CD4-positive, alpha-beta T cell treated with Interleukin-2 at 100 ng/mL for 4 hours (primary cell): ENCODE data around the gene OXLD1.

Experiments used
- DNase-seq: peaks from one replicate; pipeline ENCODE4 v3.0.0-alpha.2; 2020; ENCODE audit warnings: low spot score

Gene OXLD1

GRCh38 chr17:81682565-81683207 is 16.3 kb upstream of the OXLD1 start:
- no peak for DNase-seq

GRCh38 chr17:81681672-81682071 is 15.3 kb upstream of the OXLD1 start:
- no peak for DNase-seq

- DNase-seq, result no peak
These were observed 13.7 kb upstream of the OXLD1 start for GRCh38 chr17:81680150-81680549.

GRCh38 chr17:81676906-81677305 is 10.5 kb upstream of the OXLD1 start:
- DNase-seq, result no peak

DNA sequence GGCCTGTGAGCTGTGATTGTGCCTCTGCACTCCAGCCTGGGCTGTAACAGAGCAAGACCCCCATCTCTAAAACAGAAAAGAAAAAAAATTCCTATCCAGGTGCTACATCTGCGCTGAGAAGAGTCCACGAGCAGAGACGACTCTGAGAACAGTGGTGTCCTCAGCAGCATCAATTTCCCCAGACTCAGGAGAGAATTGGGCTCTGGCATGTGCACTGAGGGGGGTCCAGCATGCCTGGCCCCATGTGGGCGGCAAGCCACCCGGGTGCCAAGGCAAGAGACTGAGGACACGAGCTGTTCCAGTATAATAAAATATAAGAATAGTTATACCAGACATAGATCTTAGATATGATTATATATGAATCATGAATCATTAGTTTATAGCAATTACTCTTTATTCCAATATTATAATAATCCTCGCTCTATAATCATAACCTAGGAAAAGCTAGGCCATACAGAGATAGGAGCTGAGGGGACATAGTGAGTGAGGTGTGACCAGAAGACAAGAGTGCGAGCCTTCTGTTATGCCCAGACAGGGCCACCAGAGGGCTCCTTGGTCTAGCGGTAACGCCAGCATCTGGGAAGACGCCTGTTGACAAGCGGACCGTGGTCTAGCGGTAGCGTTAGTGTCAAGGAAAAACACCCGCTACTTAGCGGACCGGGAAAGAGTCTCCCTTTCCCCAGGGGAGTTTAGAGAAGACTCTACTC is 9.3 kb upstream of the OXLD1 start:
- peak; percentile 43 for DNase-seq

DNA sequence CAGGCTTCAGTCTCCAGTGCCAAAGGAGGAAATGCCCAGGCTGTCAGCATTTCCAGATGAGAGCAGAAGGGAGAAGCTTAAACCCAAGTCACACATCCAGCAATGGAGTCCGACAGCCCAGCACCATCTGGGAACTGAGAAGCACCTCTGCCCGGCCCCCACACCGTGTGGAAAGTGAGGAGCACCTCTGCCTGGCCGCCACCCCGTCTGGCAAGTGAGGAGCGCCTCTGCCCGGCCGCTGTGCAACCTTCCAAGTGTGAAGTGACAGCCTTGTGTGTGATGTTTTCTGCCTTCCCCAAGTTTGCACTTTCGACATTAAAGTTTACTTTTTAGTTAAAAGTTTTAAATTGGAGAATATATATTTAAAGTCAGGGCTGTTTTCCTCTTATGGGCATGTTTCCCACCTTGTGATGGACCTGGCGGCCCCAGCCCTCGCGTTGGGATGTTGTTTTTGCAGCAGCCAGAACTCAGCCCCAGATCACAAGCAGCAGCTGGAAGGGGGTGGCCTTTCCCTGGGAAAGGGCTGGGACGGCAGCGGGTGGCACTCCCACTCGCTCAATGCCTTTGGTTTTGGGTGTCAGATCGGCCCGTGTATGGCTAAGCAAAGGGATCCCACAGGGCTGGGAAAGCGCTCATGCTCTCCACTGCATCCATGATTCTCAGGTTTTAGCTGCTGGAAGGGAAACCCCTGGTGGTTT is 7.3 kb upstream of the OXLD1 start:
- DNase-seq, result no peak

GRCh38 chr17:81672954-81673353 is 6.5 kb upstream of the OXLD1 start:
- no peak for DNase-seq

- DNase-seq, result no peak
These were observed 6.1 kb upstream of the OXLD1 start for GRCh38 chr17:81672504-81672903.

- no peak for DNase-seq
These were observed 1.3 kb upstream of the OXLD1 start for GRCh38 chr17:81667754-81668153.

DNA sequence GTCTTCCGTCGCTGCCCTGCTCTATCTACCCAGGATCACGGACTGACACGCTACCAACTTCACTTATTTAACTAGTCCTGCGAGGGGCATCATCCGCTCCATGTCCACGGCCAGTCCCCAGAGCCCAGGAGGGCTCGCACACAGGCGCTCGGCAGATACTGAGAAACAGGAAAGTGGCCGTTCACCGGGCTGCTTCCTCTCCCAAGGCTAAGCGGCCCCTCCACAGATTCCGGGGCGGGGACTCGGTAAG is 388 bp downstream of the OXLD1 start:
- DNase-seq, result no peak

DNA sequence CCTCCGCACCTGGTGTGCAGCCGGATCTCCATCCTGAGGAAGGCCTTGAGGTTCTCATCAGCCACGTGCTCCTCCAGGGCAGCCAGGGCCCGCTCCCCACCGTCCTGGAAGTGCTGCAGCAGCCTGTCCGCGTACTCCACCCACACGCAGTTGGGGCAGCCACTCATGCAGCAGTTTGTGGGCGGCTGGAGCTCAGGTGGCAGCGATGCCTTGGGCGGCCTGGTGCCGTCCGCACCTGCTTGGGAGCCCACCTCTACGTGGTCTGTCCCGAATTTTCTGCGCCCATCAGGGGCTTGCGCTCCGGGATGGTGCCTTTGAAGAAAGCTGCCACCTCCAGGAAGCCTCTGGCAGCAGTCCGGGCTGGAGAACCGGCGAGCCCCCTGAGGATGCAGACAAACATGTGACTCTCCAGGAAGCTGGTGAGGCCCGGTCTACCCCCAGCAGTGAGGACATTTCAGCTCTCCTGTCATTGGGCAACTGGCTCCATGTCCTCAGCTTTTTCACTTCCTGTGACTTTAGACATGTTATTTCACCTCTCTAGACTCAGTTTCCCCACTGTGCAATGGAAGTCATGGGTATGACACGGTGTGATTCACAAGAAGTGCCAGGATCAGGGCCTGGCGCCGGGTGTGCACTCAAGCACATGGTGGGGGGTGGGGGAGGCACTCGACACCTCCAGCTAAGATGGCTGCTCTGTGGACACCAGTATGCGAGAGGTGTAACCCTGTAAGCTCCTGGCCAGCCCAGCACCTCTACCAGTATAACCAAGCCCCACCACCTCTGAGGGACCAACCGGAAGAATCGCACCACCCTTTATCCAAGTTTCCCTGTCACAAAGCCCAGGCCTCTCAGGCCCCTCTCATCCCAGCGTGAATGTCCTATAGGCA is 957 bp downstream of the OXLD1 start:
- DNase-seq, result peak; percentile 19

- no peak for DNase-seq
These were observed 2.3 kb downstream of the OXLD1 start for GRCh38 chr17:81664051-81664470.

DNA sequence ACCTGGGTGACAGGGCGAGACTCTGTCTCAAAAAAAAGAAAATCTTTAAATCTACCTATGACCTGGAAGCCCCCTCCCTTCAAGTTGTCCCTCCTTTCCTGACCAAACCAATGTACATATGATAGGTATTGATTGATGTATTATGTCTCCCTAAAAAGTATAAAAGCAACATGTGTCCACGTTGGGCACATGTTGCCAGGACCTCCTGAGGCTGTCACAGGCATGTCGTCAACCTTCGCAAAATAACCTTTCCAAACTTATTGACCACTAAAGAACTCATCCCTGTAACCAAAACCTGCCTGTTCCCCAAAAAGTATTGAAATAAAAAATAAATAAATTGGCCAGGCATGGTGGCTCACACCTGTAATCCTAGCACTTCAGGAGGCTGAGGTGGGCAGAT is 4.4 kb downstream of the OXLD1 start:
- DNase-seq, result no peak

DNA sequence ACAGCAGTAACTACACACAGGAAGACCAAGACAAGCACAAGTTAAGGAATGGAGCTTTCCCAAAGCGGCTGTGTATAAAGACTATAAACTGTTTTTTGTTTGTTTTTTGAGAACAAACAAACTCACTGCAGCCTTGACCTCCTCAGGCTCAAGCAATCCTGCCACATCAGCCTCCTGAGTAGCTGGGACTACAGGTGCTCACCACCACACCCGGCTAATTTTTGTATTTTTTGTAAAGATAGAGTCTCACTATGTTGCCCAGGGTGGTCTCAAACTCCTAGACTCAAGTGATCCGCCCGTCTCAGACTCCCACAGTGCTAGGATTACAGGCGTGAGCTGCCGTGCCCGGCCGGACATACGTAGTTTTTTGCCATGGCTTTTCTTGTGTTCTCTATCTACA is 6.0 kb downstream of the OXLD1 start:
- no peak for DNase-seq

- no peak for DNase-seq
These were observed 7.4 kb downstream of the OXLD1 start for GRCh38 chr17:81659038-81659437.

DNA sequence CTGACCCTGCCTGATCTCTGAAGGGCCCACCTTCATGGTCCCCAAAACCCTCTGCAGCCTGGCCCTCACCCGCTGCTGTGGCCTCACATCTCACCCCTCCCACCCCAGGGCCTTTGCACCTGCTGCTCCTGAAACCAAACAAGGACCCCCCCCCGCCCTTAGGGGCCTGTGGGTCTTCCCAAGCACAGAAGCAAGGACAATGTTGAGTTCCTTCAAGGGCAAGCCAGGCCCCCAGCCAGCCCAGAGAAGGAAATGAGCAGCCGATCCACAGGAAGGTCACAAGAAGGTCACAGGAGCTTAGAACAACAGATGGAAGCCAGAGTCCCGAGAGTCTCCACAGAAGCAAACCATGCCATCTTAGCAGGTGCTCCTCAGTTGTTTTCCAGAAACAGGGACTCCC is 9.6 kb downstream of the OXLD1 start:
- no peak for DNase-seq

DNA sequence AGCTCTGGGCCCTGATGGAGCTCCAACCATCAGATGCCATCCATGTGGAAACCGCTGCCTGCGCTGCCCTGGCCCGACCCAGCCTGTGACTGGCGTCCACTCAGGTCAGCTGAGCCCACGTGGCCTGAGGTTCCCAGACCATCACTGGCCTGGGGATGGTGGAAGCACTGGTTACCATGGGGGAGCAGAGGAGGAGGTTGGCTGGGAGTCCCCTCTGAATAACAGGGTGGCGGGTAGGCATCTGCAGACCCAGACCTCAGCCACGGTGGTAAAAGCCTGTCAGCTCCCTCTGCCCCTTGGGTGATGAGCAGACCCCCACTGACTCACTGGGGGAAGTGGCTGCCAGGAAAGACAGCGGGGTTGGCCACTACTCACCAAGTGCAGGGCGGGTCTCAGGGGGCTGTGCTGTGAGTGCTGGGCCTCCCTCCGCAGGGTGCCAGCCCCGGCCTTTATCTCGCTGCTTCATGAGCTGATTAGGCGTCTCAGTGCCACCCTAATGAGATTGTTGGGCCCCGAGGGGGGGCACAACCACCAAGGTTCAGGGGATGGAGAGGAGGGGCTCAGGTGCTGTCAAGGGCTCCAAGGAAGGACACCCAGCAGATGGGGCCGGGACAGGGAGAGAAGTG is 10.2 kb downstream of the OXLD1 start, which contains the start of gene PDE6G:
TSS of gene PDE6G (minus strand) at position 425 of the 626 bp plus-strand sequence. CDS start 3,237 bp downstream, outside the sequence.
- DNase-seq, result no peak

DNA sequence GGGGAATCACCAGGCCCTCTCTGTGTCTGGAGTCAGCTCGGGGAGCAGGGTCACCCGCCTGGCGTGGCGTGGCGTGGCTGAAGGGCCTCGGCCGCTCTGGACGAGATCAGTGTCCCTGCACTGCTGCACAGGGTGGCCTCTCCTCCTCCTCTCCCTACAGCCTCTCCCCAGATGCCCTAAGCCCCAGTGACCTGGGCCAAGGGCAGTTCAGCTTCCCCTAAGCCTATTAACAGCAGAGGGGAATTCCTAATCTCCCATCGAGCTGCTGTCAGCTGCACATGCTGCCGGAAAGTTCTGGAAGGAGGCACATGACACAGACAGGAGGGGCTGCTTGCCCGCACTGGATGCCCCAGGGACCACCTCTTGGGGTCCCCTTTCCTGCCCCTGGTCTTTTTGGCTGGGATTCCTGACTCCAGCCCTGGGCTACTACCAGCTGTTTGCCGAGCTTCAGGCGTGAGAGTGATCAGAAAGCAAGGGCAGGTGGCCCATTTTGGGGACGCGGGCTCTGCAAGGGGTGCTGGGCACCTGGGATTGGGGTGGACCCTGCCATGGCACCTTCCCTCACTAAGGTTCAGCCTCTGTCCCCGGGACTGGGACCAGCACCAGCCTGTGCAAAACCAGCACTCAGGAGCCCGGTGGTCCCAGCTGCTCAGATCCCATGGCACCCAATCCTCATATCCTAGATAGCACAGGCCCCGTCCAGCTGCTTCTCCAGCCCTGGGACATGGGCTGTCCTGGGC is 10.9 kb downstream of the OXLD1 start:
- DNase-seq, result no peak

- DNase-seq, result no peak
These were observed 13.3 kb downstream of the OXLD1 start for GRCh38 chr17:81652906-81653771.

GRCh38 chr17:81651692-81652091 is 14.7 kb downstream of the OXLD1 start:
- DNase-seq, result no peak
